ENCODE data around the gene C11orf54.
A peak's percentile ranks its signal among the peaks of the same experiment; 100 is the strongest.
"Not testable (repeated sequence)": the region's sequence is repeated elsewhere in the genome, so short reads cannot be mapped to it uniquely, and the experiment has no call there.

Gene C11orf54

DNA sequence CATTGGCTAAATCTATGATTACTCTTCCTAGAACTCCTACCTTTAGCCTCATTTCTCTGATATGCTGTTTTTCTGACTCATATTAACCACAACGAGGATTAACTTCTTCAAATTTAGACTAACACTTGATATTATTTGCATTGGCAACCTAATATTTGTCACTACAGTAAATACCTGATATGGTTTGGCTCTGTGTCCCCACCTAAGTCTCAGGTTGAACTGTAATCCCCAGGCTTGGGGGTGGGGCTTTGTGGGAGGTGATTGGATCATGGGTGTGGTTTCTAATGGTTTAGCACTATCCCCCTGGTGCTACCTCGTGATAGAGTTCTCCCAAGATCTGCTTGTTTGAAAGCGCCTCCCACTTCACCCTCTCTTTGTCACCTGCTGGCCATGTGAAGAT is 25.5 kb downstream of the C11orf54 start:
- DNase-seq: no peak

DNA sequence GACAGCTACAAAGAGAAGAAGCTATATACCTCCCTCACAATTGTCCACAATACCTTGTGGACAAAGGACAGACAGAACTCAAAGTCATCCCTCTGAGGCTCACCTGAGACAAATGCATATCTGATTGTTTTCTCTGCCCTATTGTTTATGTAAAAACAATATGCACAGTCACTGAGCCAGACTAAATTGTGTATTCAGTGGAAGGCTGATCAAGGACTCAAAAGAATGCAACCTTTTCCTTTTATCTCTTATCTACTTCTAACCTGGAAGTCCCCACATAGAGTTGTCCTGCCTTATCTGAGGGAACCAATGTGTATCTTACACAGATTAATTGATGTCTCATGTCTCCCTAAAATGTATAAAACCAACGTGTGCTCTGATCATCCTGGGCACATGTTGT is 28.7 kb downstream of the C11orf54 start:
- DNase-seq: no peak

DNA sequence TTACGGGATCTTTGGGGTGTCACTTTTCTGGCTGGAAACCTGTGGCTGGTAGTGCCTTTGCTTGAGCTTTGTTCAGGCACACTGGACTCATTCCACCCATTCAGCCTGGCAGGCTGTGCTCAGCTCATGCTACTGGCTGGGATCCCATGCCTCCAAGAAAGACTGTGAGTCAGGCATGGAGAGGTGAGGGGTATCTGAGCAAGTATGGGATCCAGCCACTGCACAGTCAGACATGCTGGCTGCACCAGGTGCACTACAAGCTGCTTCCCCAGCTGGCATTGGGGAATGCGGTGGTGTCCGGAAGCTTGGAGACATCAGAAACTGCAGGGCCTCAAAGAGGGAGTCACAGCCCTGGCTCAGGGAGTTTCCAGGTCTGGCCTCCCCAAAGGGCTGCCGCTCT is 30.7 kb downstream of the C11orf54 start:
- DNase-seq: no peak

DNA sequence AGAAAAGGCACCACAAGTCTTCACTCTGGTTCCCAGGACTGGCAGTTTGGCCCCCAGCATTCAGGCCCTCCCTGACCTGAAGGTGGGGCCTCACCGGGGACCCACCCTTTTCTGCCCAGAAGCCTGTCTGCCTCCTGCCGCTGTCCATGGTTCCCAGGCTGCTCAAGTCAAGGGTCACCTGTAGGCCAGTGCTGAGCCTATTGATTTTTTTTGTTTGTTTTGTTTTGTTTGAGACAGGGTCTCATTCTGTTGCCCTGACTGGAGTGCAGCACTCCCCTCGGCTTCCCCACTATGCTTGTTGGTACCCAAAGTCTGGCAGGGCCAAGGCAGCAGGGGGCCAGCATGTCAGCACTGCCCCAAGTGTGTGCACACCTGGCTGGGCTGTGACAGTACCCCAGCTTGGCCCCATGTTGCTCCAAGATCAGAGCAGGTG is 31.6 kb downstream of the C11orf54 start:
- no peak for DNase-seq

DNA sequence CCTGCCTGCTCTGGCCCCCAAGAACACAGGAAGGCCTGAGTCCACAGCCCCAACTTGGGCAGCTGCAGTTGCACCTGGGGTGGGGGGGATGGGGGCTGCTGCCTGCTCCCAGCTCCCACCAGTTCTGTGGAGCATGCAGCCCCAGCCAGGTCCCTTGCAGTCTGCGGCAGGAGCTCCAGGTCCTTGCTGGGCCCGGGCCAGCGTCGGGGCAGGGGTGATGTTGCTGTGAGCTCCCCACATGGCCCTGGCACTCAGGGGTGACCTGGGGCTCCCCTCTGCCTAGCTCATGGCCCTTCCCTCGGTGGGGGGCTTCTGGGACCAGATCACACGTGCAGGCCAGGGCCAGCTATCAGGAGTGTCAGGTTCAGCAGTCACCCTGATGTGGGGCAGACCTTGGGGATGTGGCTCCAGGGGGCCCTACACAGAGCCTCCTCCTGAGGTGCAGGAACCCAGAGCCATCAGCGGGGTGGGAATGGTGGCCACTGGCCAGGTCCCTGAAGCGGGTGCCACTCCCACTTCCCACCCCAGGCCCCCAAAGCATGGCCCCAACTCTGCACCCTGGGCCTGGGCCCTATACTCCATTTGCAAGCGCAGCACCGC is 32.2 kb downstream of the C11orf54 start:
- DNase-seq: no peak

DNA sequence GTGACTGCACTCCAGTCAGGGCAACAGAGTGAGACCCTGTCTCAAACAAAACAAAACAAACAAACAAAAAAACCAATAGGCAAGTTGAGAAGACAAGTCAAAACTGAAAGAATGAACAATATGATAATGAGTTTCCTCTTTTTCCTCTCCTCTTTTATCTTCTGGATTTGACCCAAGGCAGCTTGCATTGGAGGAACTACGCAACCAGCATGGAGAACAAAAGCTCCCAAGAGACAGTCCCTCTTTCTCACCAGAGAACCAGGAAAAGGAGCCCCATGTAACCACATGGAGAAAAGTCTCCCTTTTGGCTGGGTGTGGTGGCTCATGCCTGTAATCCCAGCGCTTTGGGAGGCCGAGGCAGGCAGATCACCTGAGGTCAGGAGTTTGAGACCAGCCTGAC is 33.1 kb downstream of the C11orf54 start:
- not testable (repeated sequence) for DNase-seq

DNA sequence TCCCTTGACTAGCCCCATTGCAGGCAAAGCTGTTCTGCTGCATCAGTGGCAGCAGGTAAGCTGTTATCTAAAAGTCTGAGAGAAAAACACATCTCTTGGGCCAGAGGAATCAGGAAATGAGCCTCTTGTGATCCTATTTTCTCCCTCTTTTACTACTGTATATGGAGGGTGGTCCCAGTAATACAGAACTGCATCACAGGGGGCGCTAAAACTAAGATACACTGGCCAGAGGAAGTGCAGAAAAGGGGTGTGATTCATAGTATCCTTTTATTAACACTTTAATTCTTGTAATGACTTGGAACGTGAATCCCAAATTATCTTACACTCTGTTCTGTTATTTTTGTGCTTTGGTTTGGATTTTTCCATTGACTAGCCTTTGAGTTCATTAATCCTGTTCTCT is 33.8 kb downstream of the C11orf54 start:
- DNase-seq: no peak

DNA sequence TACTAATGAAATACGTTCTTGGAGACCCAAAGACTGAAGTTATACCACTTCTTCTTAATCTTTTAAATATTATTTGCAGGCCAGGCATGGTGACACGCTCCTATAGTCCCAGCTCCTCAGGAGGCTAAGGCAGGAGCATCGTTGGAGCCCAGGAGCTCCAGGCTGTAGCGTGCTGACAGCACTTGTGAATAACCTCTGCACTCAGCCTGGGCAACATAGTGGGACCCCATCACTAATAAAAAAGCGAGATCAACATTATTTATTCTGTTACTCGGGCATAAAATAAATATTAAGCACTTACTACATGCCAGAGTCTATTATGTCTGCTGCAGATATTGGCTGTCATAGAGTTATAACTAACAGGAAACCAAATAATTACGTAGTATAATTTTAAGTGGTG is 41.9 kb downstream of the C11orf54 start:
- no peak for DNase-seq

DNA sequence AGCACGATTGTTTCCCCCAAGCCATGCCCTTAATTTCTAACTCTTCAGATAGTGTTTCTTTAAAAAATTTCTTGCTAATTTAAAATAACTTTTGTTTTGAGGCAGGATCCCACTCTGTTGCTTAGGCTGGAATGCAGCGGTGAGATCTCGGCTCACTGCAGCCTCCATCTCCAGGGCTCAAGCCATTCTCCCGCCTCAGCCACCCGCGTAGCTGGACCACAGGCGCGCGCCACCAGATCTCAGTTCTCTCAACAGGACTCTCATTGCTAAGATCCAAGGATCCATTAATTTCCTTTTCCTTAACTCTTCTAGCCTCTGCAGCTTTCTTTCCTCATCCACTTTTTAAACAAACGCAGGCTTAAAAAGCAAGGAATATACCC is 42.3 kb downstream of the C11orf54 start:
- DNase-seq: no peak

DNA sequence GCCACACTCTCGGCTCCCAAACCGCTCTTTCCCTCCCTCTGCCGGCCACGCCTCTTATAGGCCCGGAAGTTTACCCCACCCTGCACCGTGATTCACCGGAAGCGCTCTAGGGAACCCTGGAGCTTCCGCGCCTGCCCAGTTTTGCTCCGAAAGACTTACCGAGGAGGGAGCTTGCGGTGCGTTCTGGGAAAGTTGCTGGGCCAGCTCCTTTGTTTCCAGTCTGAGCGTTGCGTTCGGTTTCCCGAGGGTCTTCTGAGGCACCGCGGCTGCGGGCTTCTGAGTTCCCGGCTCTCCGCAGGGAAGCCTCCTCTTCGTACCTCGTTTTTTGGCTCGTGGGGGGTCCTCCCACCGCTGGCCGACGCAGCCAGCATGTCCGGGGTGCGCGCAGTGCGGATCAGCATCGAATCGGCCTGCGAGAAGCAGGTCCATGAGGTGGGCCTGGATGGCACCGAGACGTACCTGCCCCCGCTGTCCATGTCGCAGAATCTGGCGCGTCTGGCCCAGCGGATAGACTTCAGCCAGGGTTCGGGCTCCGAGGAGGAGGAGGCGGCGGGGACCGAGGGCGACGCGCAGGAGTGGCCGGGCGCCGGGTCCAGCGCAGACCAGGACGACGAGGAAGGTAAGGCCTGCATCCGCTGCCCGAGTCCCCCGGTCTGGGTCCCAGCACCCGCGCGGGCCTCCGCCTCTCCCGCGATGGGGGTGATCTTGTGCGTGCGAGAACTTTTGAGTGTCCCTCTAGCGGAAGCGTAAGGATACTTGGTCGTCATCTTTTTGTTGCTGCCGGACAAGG is 42.9 kb downstream of the C11orf54 start, which contains the start of gene MED17:
MED17 (plus strand) TSS at position 138 of the 790 bp plus-strand sequence; CDS start at position 370, 232 bp downstream.
- peak; percentile 88 for DNase-seq

DNA sequence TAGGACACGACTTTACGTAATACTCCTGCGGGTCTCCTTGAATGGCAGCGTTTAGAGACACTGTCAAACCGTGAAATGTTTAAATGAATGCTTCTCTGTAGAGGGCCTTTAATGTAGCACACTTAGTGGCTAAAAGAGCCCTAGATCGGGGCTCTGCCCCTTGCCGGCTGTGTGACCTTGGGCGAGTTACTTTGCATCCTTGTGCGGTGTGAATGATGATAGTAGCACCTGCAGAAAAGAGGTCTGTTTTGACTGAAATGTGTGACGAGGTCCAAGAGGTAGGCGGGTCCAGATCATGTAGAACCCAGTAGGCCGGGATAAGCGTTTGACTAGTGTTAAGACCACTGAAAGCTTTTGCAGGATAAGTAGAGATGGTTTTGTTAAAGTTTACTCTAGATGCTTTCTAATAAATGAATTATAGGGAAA is 43.5 kb downstream of the C11orf54 start:
- DNase-seq: no peak

DNA sequence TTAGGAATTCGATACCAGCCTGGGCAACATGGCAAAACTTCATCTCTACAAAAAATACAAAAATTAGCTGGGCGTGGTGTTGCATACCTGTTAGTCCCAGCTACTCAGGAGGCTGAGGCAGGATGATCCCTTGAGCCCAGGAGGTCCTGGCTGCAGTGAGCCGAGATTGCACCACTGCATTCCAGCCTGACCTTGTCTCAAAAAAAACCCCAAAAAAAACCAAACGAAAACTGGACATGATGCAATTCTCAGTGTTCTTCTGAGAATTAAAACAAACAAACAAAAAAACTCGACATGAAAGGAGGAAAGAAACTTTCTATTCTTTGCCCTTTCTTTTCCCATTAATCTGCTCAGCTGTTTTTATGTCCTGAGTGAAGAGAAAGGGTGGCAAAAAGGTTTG is 50.0 kb downstream of the C11orf54 start:
- no peak for DNase-seq

DNA sequence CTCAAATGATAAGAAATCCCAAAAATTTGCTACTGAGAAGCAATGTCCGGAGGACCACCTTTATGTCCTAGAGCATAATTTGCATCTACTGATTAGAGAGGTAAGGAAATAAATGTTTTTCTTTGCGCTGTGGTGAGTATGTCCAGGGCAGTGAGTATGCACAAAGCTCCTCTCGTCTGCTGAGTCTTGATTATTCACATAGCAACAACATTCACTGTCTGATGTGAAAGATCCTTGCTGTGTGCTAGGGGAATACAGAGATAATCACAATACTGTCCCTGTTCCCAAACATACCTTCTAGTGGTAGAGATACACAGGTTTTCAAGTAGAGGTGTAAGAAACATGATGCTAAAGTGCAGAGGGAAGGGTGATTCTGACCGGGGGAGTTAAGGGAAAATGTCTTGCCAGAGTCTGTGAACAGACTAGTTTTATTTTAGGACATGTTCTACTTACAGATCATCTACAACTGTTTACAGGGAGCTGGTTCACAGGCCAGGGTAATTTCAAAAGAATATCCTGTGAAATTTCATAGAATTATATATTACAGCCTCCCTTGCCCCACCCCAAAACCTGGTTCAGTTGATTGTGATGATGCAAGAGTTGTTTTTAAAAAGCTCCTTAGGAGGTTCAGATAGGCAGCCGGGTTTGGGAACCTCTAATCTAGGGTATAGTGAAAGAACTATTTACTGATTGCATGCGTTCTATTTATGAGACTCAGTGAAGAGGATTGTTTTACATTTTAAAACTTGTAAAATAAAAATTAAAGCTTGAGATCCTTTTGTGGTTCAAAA is 55.2 kb downstream of the C11orf54 start:
- no peak for DNase-seq

DNA sequence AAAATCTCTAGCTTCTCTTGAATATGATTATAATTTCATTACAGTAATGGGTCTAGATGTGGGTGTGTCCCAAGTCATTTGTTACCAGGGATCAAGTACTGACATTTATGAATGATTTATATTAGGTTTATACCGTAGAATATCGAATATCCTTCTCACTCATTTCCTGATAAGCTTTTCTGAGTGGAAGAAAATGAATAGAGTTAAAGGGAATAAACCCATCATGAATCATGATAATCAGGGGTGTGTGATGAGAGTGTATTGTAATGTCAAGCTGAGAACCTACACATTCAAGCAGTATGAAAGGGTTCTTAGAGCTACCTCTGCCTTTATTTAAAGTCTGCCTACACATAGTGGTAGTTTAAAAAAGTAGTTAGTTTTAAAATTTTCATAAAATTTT is 59.9 kb downstream of the C11orf54 start:
- no peak for DNase-seq

DNA sequence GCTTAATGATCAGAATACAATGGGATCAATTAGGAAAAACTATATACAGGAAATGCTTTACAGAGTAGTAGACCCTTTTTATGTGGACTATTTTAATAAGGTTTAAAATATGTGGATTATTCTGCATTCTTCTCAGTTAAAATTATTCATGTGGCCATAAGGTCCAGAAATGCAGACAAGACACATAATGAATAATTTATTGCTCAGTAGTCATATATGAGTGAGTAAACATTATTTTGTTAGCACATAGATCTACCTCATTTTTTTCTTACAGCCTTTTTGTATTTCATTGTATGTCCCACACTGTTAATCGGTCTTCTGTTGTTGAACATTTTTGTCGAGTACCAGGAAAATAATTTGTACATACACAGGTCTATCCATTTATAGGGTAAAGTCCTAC is 63.4 kb downstream of the C11orf54 start:
- DNase-seq: no peak

DNA sequence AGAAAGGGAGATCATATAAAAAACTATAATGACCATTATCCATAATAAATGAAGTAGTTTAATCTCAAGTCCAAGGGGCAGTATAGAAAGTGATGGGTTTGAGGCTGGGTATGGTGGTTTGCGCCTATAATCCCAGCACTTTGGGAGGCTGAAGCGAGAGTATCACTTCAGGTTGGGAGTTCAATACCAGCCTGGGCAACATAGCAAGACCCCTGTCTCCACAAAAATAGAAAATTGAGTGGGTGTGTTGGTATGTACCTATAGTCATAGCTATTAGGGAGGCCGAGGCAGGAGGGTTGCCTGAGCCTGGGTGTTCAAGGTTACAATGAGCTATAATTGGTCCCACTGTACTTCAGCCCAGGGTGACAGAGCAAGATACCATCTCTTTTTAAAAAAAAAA is 66.5 kb downstream of the C11orf54 start:
- no peak for DNase-seq

DNA sequence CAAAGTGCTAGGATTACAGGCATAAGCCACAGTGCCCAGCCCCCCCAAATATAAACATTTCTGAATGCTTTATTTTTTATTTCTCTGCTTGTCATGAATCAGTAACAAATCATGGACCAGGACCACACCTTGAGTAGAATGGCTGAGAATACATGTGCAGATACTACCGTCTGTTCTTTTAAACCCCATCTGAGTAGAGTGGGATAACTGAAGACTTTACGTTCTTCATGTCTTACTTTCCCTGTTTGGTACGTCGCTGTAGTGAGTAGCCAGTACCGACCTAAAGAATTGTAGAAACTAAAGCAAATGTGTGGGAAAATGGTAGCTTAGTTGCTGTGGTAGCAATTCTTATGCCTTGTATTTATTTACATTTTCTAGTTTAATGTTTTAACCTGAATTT is 72.5 kb downstream of the C11orf54 start:
- no peak for DNase-seq

All from NCI-H446 treated with DMSO at 0.1 percent for 48 hours (cell line).